Measurements from ENCODE around the gene ITPKA. TPM values are rescaled to one million over a fixed set of nuclear protein-coding genes. Genes with fewer than 3 reads are reported as not detected.

ITPKA gene
- total RNA-seq, 1 donor from 2014 or later = not detected

- Mint-ChIP-seq H3K4me3 (peak overlapping the region; percentile 16), H3K27me3 (ENCODE audit: insufficient read depth, low read depth) (peaks cover 38% of the 10 kb centered on the region)
Measured at GRCh38 chr15:41491889-41492288, 1.8 kb upstream of the ITPKA start.

GRCh38 chr15:41492597-41493204 lies 973 bp upstream of the ITPKA start:
- TF ChIP-seq EZH2 (IDR thresholded peaks at IDR 0.05) = no peak
- no peak for TF ChIP-seq EZH2phosphoT487 (IDR thresholded peaks at IDR 0.05)
- TF ChIP-seq CTCF (IDR thresholded peaks at IDR 0.05) = no peak
- no peaks in the 10 kb centered on the region for H3K79me2 ChIP-seq (ENCODE audit: low read depth)
- H3K27ac ChIP-seq = no peak overlapping the region
- H3K4me3 Mint-ChIP-seq = peak overlapping the region; percentile 83
- peaks cover 36% of the 10 kb centered on the region for H4K20me1 ChIP-seq (ENCODE audit: low read depth)
- H3K9ac ChIP-seq = no peak overlapping the region
- peak overlapping the region; percentile 83 for H2AFZ ChIP-seq (replicated peaks)
- H3K9me3 ChIP-seq (ENCODE audit: low read depth) = no peaks in the 10 kb centered on the region
- H3K4me2 ChIP-seq = peak overlapping the region; percentile 79
- no peaks in the 10 kb centered on the region for H3K9me3 Mint-ChIP-seq
- H3K36me3 Mint-ChIP-seq = no peaks in the 10 kb centered on the region
- peaks cover 46% of the 10 kb centered on the region for H3K27me3 Mint-ChIP-seq (ENCODE audit: insufficient read depth, low read depth)
- H3F3A ChIP-seq (ENCODE audit: low read depth) = peaks cover 34% of the 10 kb centered on the region
- H3K27ac Mint-ChIP-seq = no peak overlapping the region
- H3K4me3 ChIP-seq = peak overlapping the region; percentile 63
- H3K27me3 ChIP-seq = peaks cover 79% of the 10 kb centered on the region
- peaks cover 10% of the 10 kb centered on the region for H3K4me1 ChIP-seq
- DNase-seq (ENCODE audit: low spot score) = peak; percentile 82
- peaks cover 21% of the 10 kb centered on the region for H3K4me1 Mint-ChIP-seq
- no peaks in the 10 kb centered on the region for H3K36me3 ChIP-seq

More at GRCh38 chr15:41491889-41492288, 1.8 kb upstream of the ITPKA start:
- Mint-ChIP-seq H3K27ac (no peak overlapping the region), H3K9me3 (no peaks in the 10 kb centered on the region), H3K4me1 (peaks cover 21% of the 10 kb centered on the region), H3K36me3 (peaks cover under 1% of the 10 kb centered on the region)
- TF ChIP-seq EZH2phosphoT487 (IDR thresholded peaks at IDR 0.05) (no peak), EZH2 (IDR thresholded peaks at IDR 0.05) (no peak), CTCF (IDR thresholded peaks at IDR 0.05) (no peak)
- DNase-seq (ENCODE audit: low spot score) = no peak
- Histone ChIP-seq H3K9me3 (ENCODE audit: low read depth) (no peaks in the 10 kb centered on the region), H2AFZ (replicated peaks) (no peak overlapping the region), H3K27ac (no peak overlapping the region), H3K79me2 (ENCODE audit: low read depth) (no peaks in the 10 kb centered on the region), H4K20me1 (ENCODE audit: low read depth) (peaks cover 28% of the 10 kb centered on the region), H3K4me3 (no peak overlapping the region), H3K4me1 (peaks cover 10% of the 10 kb centered on the region), H3K9ac (no peak overlapping the region), H3K36me3 (no peaks in the 10 kb centered on the region), H3K27me3 (peaks cover 71% of the 10 kb centered on the region), H3F3A (ENCODE audit: low read depth) (peaks cover 34% of the 10 kb centered on the region), H3K4me2 (no peak overlapping the region)

- H3K9me3 ChIP-seq (ENCODE audit: low read depth) = no peaks in the 10 kb centered on the region
- no peaks in the 10 kb centered on the region for H3K36me3 ChIP-seq
- Mint-ChIP-seq H3K4me1 (peaks cover 17% of the 10 kb centered on the region), H3K4me3 (peak overlapping the region; percentile 21), H3K36me3 (no peaks in the 10 kb centered on the region), H3K27me3 (ENCODE audit: insufficient read depth, low read depth) (peaks cover 53% of the 10 kb centered on the region), H3K9me3 (no peaks in the 10 kb centered on the region), H3K27ac (no peak overlapping the region)
- no peak overlapping the region for H3K27ac ChIP-seq
- H3K27me3 ChIP-seq = peaks cover 91% of the 10 kb centered on the region
- H2AFZ ChIP-seq (replicated peaks) = peak overlapping the region; percentile 23
- peak overlapping the region; percentile 79 for H3K4me2 ChIP-seq
- no peak overlapping the region for H3K9ac ChIP-seq
- peaks cover 10% of the 10 kb centered on the region for H3K4me1 ChIP-seq
- peaks cover 42% of the 10 kb centered on the region for H4K20me1 ChIP-seq (ENCODE audit: low read depth)
- peak overlapping the region; percentile 63 for H3K4me3 ChIP-seq
- no peak for DNase-seq (ENCODE audit: low spot score)
- TF ChIP-seq EZH2phosphoT487 (IDR thresholded peaks at IDR 0.05) (no peak), CTCF (IDR thresholded peaks at IDR 0.05) (no peak), EZH2 (IDR thresholded peaks at IDR 0.05) (no peak)
- no peaks in the 10 kb centered on the region for H3K79me2 ChIP-seq (ENCODE audit: low read depth)
- peaks cover 34% of the 10 kb centered on the region for H3F3A ChIP-seq (ENCODE audit: low read depth)
Measured at GRCh38 chr15:41493902-41494189, 172 bp downstream of the ITPKA start.

All from neural progenitor cell (in vitro differentiated cells).